Stimulated activated naive CD8-positive, alpha-beta T cell treated with anti-CD3 and anti-CD28 coated beads, Interleukin-15, Interleukin-2, amounts not matched to agents 100 ng/mL and 50 ng/mL, for 24 hours (primary cell): ENCODE results near the gene CDC42EP2.

Source experiments
- H3K27ac Mint-ChIP-seq: one replicate; pipeline ENCODE4 v1.8.0; 2021; ENCODE audit warnings: mild to moderate bottlenecking, mixed read lengths
- H3K27me3 Mint-ChIP-seq: one replicate; pipeline ENCODE4 v1.8.0; 2021; ENCODE audit warnings: mixed read lengths
- H3K36me3 Mint-ChIP-seq: one replicate; pipeline ENCODE4 v1.8.0; 2021; ENCODE audit warnings: low read depth, mixed read lengths
- H3K4me1 Mint-ChIP-seq: one replicate; pipeline ENCODE4 v1.8.0; 2021; ENCODE audit warnings: low read depth, mixed read lengths
- H3K4me3 Mint-ChIP-seq: one replicate; pipeline ENCODE4 v1.8.0; 2021; ENCODE audit warnings: mild to moderate bottlenecking, mixed read lengths
- H3K9me3 Mint-ChIP-seq: one replicate; pipeline ENCODE4 v1.8.0; 2021; ENCODE audit warnings: mixed read lengths

Gene CDC42EP2

DNA sequence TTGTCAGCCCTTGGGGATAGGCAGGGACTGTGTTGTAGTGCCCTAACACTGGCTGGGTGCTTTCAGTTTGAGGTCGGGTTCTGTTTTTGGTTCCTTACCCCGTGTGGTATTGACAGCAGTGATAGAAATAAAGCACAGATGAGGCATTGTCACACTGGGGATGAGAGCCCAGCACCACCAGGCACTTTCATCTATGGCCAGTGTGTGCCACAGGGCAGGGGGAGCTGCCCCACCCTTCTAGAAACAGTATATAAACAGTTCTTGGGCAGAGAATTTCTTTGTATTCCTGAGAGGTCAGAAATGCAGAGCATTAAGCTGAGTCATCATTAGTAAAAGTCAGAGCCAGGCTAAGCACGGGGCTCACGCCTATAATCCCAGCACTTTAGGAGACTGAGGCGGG is 23.1 kb upstream of the CDC42EP2 start:
- H3K36me3 Mint-ChIP-seq = peaks cover 72% of the 10 kb centered on the region
- no peak overlapping the region for H3K4me3 Mint-ChIP-seq
- no peaks in the 10 kb centered on the region for H3K27me3 Mint-ChIP-seq

DNA sequence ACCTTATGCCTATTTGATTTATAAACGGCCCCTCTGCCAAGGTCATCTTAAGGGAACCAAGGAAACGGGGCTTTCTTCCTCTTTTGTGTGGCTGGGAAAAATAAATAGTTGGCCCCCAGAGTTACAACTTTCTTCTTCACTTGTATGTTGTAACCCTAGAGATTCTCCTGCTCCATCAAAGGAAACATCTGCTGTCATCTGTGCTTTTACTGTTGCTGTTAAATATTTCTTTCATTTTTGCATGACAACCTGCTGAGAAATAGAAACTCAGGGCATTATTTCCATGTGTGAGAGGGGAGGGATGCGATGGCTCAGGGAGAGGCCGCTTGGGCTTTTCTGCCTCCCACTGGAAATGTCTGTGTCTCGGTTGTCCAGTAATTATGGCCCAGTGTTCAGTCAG is 21.8 kb upstream of the CDC42EP2 start:
- peaks cover 63% of the 10 kb centered on the region for H3K36me3 Mint-ChIP-seq
- no peak overlapping the region for H3K27ac Mint-ChIP-seq
- no peaks in the 10 kb centered on the region for H3K9me3 Mint-ChIP-seq
- no peak overlapping the region for H3K4me3 Mint-ChIP-seq
- H3K4me1 Mint-ChIP-seq = no peaks in the 10 kb centered on the region
- no peaks in the 10 kb centered on the region for H3K27me3 Mint-ChIP-seq

More for the DNA sequence above, 23.1 kb upstream of the CDC42EP2 start:
- Mint-ChIP-seq H3K9me3 (no peaks in the 10 kb centered on the region), H3K27ac (no peak overlapping the region), H3K4me1 (no peaks in the 10 kb centered on the region)

- Mint-ChIP-seq H3K9me3 (no peaks in the 10 kb centered on the region), H3K4me3 (no peak overlapping the region), H3K27ac (no peak overlapping the region), H3K36me3 (peaks cover 57% of the 10 kb centered on the region), H3K4me1 (no peaks in the 10 kb centered on the region), H3K27me3 (no peaks in the 10 kb centered on the region)
These were observed 20.7 kb upstream of the CDC42EP2 start for GRCh38 chr11:65293909-65294381.

- no peaks in the 10 kb centered on the region for H3K4me1 Mint-ChIP-seq
- peaks cover 50% of the 10 kb centered on the region for H3K36me3 Mint-ChIP-seq
- H3K27ac Mint-ChIP-seq = no peak overlapping the region
- no peak overlapping the region for H3K4me3 Mint-ChIP-seq
- H3K27me3 Mint-ChIP-seq = no peaks in the 10 kb centered on the region
- H3K9me3 Mint-ChIP-seq = no peaks in the 10 kb centered on the region
These were observed 19.7 kb upstream of the CDC42EP2 start for GRCh38 chr11:65295001-65295400.

DNA sequence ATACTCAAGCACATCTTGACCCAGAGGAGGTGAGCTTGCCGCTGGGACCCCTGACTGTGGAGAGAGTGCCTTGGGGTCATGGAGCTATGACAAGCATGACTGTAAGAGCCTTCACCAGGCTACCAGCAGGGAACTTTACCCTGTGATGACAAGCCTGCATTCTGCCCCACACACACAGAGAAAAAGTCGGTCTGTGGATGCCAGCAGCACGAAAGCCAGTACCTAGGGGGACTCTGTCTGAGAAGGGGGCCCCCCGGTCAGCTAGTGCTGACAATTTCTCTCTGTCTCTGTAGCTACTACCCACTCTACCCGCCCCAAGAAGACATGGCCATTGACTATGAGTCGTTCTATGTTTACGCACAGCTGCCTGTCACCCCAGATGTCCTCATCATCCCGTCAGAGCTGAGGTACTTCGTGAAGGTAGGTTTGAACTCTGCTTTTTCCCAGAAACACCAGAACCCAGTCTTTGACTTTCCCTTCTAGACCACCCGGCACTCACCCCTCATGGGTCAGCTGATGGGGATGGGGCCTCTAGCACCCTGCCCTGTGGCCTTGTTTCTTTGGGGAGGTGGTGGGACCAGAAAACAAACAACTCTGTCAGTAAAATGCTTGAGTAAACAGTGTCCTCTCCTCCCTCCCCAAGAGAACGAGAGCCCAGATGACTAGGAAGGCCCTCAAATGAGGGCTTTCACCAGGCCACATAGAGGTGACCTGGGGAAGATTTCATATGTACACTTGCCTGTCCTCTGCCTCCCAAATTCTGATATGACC is 18.9 kb upstream of the CDC42EP2 start:
- H3K4me1 Mint-ChIP-seq = no peaks in the 10 kb centered on the region
- H3K4me3 Mint-ChIP-seq = no peak overlapping the region
- H3K27me3 Mint-ChIP-seq = no peaks in the 10 kb centered on the region
- H3K9me3 Mint-ChIP-seq = no peaks in the 10 kb centered on the region
- no peak overlapping the region for H3K27ac Mint-ChIP-seq
- peaks cover 46% of the 10 kb centered on the region for H3K36me3 Mint-ChIP-seq

DNA sequence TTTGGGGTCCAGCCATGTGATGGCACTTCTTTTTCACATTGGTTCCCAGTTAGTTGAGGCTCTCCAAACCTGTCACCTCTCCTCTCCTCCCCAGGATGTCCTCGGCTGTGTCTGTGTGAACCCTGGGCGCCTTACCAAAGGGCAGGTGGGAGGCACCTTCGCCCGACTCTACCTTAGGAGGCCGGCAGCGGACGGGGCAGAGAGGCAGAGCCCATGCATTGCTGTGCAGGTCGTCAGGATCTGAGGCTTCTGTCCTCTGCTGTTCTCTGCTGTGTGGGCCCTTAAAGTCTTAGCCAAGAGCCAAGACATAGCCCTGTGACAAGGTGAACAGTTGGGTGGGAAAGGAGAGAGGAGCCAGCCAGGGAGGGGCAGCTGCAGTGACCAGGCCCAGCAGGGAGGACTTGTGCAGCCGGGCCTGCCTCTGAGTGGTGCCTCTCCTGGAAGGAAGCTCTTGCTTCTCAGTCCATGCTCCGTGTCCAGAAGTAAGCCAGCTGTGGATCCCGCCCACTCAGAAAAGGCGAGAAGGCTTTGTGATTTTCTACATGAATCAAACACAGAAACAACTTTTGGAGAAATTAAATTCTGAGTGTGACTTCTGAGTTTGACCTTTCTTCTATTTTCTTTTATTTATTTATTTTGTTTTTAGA is 17.5 kb upstream of the CDC42EP2 start:
- no peak overlapping the region for H3K4me3 Mint-ChIP-seq
- no peak overlapping the region for H3K27ac Mint-ChIP-seq
- no peaks in the 10 kb centered on the region for H3K27me3 Mint-ChIP-seq
- no peaks in the 10 kb centered on the region for H3K4me1 Mint-ChIP-seq
- H3K36me3 Mint-ChIP-seq = peaks cover 42% of the 10 kb centered on the region
- no peaks in the 10 kb centered on the region for H3K9me3 Mint-ChIP-seq

- no peaks in the 10 kb centered on the region for H3K9me3 Mint-ChIP-seq
- no peaks in the 10 kb centered on the region for H3K4me1 Mint-ChIP-seq
- H3K36me3 Mint-ChIP-seq = peaks cover 34% of the 10 kb centered on the region
- no peaks in the 10 kb centered on the region for H3K27me3 Mint-ChIP-seq
- no peak overlapping the region for H3K27ac Mint-ChIP-seq
- H3K4me3 Mint-ChIP-seq = no peak overlapping the region
These were observed 16.5 kb upstream of the CDC42EP2 start for GRCh38 chr11:65298131-65298535.

DNA sequence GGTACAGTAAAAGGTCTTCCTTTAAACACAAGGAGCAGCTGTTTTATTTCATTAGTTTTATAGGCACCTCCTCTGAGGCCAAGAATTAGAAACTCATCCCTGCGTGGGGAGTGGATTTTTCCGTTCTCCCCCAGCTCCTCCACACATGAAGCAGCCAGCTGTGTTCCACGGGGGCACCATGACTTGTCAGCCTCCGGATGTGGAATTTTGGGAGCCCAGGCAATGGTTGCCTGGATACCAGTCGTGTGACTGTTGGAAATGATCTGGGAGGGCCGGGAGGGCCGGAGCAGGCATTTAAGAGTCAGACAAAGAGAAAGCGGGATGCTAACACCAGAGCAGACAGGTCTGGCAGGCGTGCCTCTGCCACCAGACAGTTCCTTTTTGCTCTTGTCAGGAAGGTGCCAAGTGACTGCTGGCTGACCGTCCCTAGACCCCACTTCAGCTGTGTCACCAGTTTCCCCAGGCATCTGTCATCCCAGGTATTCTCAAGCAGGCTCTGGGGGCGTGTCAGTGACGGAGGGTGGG is 15.9 kb upstream of the CDC42EP2 start:
- Mint-ChIP-seq H3K36me3 (peaks cover 34% of the 10 kb centered on the region), H3K27me3 (no peaks in the 10 kb centered on the region), H3K4me1 (no peaks in the 10 kb centered on the region), H3K4me3 (no peak overlapping the region), H3K27ac (no peak overlapping the region), H3K9me3 (no peaks in the 10 kb centered on the region)

DNA sequence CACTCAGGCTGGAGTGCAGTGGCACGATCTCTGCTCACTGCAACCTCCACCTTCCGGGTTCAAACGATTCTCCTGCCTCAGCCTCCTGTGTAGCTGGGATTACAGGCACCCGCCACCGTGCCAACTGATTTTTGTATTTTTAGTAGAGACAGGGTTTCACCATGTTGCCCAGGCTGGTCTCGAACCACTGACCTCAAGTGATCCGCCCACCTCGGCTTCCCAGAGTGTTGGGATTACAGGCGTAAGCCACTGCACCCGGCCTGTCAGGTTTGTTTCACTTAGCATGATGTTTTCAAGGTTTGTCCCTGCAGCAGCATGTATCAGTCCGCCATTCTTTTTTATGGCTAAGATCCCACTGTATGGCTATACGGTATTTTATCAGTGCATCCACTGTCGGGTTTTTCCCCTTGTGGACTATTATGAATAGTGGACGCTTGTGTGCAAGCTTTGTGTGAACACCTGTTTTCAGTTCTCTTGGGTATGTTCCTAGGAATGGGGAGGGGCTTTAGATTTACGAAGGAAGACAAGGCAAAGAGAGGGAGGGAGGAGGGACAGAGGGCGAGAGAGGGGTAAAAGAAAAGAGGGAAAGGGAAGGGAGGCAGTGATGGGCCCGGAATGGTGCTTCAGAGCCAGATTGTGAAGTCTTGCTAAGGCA is 13.9 kb upstream of the CDC42EP2 start:
- no peaks in the 10 kb centered on the region for H3K27me3 Mint-ChIP-seq

GRCh38 chr11:65301491-65302329 is 13.0 kb upstream of the CDC42EP2 start:
- no peak overlapping the region for H3K4me3 Mint-ChIP-seq
- H3K27ac Mint-ChIP-seq = no peak overlapping the region

More for the DNA sequence above, 13.9 kb upstream of the CDC42EP2 start:
- H3K27ac Mint-ChIP-seq = no peak overlapping the region
- no peaks in the 10 kb centered on the region for H3K9me3 Mint-ChIP-seq
- peaks cover 18% of the 10 kb centered on the region for H3K36me3 Mint-ChIP-seq
- H3K4me3 Mint-ChIP-seq = no peak overlapping the region
- H3K4me1 Mint-ChIP-seq = no peaks in the 10 kb centered on the region

GRCh38 chr11:65303555-65303954 is 11.1 kb upstream of the CDC42EP2 start:
- Mint-ChIP-seq H3K9me3 (no peaks in the 10 kb centered on the region), H3K27me3 (no peaks in the 10 kb centered on the region), H3K4me1 (no peaks in the 10 kb centered on the region), H3K4me3 (no peak overlapping the region), H3K36me3 (peaks cover 10% of the 10 kb centered on the region), H3K27ac (no peak overlapping the region)

More at GRCh38 chr11:65301491-65302329, 13.0 kb upstream of the CDC42EP2 start:
- Mint-ChIP-seq H3K4me1 (no peaks in the 10 kb centered on the region), H3K9me3 (no peaks in the 10 kb centered on the region), H3K27me3 (no peaks in the 10 kb centered on the region), H3K36me3 (peaks cover 10% of the 10 kb centered on the region)

DNA sequence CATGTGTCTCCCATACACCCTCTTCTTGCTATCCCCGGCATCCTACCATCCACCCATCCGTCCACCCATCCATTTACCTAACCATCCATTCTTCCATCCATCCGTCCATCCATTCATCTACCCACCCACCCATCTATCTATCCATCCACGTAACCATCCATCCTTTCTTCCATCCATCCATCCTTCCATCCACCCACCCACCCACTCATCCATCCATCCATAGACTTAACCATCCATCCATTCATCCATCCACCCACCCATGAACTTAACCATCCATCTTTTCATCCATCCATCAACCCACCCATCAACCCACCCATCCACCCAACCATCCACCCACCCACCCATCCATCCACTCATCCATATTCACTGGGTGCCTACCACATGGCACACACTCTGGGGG is 10.6 kb upstream of the CDC42EP2 start:
- Mint-ChIP-seq H3K27ac (no peak overlapping the region), H3K36me3 (peaks cover 10% of the 10 kb centered on the region), H3K27me3 (no peaks in the 10 kb centered on the region), H3K4me1 (no peaks in the 10 kb centered on the region), H3K9me3 (no peaks in the 10 kb centered on the region), H3K4me3 (no peak overlapping the region)

GRCh38 chr11:65304613-65305012 is 10.1 kb upstream of the CDC42EP2 start:
- Mint-ChIP-seq H3K27me3 (no peaks in the 10 kb centered on the region), H3K36me3 (peaks cover 10% of the 10 kb centered on the region), H3K27ac (no peak overlapping the region), H3K9me3 (no peaks in the 10 kb centered on the region), H3K4me3 (no peak overlapping the region), H3K4me1 (no peaks in the 10 kb centered on the region)

DNA sequence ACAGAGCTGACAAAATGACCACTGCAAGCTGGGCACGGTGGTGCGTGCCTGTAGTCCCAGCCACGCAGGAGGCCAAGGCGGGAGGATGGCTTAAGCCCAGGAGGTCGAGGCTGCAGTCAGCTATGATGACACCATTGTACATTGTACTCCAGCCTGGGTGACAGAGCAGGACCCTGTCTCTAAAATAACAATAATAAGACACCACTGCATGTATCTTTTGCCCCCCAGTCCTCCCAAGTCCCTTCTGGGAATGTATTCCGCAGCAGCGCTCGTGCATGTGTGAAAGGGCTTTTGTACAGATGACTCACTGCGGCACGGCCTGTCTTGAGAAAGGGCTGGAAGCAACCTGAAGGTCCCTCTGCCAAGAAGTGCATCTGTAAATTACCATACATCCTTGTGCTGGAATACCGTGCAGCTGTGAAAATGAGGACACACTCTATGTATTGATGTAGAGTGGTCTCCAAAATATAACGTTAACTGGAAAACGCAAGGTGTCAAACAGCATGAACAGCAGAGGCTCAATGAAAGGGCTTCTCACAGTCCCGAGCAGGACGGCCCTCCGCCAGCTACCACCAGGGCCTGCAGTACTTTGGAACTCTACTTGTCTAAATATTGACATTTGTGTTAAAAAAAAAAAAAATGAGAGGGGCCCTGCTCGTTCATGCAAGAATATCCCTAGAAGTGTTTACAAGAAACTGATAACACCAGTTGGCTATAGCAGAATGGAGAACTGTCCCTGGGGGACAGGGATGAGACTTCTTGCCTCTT is 9.0 kb upstream of the CDC42EP2 start:
- Mint-ChIP-seq H3K9me3 (no peaks in the 10 kb centered on the region), H3K27me3 (no peaks in the 10 kb centered on the region), H3K36me3 (peaks cover 10% of the 10 kb centered on the region), H3K27ac (no peak overlapping the region), H3K4me3 (no peak overlapping the region), H3K4me1 (no peaks in the 10 kb centered on the region)
